GM10847 (cell line): ENCODE measurements around the gene SLC17A7.

Experiments used
- POLR2A ChIP-seq: IDR thresholded peaks from 2 replicates; pipeline ENCODE4 v1.6.1; 2011; ENCODE audit not compliant: insufficient read length; ENCODE audit errors: extremely low read depth

SLC17A7 gene

GRCh38 chr19:49437231-49437630 lies 4.1 kb downstream of the SLC17A7 start:
- TF ChIP-seq POLR2A: no peak

GRCh38 chr19:49436381-49437017 lies 4.8 kb downstream of the SLC17A7 start:
- TF ChIP-seq POLR2A: no peak

DNA sequence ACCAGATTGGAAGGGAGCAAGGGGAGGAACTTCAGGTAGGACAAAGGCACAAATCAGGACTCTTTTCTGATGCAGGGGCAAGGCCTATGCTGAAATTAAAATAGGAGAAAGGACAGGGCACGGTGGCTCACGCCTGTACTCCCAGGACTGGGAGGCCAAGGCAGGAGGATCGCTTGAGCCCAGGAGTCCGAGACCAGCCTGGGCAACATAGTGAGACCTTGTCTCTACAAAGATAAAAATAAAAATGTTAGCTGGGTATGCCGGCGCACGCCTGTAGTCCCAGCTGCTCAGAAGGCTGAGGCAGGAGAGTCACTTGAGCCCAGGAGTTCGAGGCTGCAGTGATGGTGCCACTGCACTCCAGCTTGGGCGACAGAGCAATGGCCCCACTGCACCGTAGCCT lies 5.7 kb downstream of the SLC17A7 start:
- no peak for TF ChIP-seq POLR2A

GRCh38 chr19:49434907-49435583 lies 6.3 kb downstream of the SLC17A7 start:
- no peak for TF ChIP-seq POLR2A

DNA sequence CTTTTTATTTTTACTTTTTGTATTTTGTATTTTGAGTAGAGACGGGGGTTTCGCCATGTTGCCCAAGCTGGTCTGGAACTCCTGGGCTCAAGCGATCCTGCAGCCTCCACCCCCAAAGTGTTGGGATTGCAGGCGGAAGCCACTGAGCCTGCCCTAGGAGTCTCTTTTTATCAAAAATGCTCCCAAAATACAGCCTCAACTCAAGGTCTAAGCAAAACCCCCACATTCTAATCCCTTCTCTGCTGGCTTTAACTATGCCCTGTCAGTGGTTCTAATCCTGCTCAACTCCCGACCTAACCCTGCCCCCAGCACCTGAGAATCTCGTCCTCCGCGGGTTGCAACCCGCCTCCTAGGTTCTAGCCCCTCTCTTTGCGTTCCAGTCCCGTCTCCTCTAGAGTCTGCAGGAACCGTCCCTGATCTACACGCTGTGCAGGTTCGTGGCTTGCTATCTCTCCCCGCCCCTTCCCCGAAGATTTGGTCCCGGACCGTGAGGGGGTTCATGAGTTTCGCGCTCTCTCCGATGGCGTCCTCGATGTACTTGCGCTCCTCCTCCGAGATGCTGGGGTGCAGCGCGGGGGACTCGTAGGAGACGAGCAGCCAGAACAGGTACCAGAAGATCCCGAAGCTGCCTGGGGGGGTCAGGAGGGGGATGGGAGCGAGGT lies 8.0 kb downstream of the SLC17A7 start:
- no peak for TF ChIP-seq POLR2A

- no peak for TF ChIP-seq POLR2A
Measured at GRCh38 chr19:49432141-49433073, 8.9 kb downstream of the SLC17A7 start.

DNA sequence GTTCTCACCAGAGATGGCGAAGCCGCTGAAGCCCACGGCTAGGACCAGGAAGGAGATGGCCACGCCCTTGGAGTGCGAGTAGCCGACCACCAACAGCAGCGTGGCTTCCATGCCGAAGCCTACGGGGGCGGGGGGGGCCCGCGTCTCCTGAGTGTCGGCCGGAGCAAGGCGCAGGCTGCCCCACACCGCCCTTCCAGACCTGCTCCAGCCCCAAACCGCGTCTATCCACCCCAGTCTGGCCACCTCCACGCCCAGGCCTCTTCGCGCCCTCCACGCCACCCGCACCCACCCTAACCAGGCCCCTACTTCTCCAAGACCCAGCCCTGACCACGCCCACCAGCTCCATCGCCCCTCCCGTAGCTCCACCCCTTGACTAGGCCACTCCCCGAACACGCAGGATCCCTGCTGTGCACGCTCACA lies 10.0 kb downstream of the SLC17A7 start:
- no peak for TF ChIP-seq POLR2A

DNA sequence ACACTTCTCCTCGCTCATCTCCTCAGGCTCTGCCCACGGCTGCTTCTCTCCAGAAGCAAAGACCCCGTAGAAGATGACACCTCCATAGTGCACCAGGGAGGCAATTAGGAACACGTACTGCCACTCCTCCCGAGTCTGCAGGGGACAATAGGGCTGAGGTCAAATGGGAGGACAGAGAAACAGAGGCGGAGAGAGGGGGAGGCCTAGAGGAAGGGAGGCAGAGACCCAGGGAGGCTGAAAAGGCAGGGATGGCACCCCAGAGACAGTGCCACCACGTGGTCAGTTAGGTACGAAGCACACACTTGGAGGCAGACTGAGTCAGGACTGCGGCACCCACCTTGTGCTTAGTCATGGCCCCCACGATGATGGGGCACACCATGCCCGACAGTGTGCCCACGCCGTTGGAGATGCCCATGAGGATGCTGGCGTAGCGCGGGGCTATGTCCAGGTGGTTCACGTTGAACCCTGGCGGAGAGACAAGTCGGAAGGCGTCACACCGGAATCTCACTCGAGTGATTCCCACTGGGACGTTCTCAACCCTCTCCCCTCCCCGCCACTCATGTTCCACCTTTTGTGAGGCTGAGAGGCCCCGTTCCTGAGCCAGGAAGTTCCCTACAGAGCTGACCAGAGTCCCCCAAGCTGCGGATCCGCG lies 10.5 kb downstream of the SLC17A7 start:
- no peak for TF ChIP-seq POLR2A

- no peak for TF ChIP-seq POLR2A
Measured at GRCh38 chr19:49430172-49430677, 11.1 kb downstream of the SLC17A7 start.

DNA sequence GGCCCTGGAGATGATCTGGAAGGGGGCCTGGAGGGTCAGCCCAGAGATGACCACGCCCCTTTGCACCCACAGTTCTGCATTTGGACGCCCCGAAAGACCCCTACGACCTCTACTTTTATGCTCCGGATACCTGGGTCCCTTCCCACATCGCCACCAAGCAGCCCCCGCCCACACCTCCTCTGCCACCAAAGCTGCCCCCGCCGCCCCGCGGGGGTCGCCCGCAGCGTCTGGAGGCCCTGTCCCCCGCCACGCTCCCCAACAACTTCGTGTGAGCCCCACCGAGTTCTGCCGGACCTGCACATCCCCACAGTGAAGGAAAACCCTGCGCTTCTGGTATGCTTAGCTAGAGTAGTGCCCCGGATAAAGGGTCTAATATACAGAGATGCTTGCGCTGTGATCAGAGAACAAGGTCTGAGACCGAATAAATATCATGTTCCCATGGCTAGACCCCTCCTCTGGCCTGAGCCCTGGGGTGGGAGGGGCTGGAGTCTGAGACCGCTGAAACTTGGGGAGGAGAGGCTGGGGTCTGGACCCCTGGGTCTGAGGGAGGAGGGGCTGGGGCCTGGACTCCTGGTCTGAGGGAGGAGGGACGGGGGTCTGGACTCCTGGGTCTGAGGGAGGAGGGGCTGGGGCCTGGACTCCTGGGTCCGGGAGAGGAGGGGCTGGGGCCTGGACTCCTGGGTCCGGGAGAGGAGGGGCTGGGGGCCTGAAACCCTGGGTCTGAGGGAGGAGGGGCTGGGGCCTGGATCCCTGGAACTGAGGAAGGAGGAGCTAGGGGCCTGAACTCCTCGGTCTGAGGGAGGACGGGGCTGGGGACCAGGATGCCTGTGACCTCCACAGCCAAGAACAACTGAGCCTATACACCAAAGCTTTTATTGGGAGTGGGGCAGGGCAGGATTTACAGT lies 12.5 kb downstream of the SLC17A7 start:
- no peak for TF ChIP-seq POLR2A

- no peak for TF ChIP-seq POLR2A
Measured at GRCh38 chr19:49427855-49428546, 13.3 kb downstream of the SLC17A7 start.

- no peak for TF ChIP-seq POLR2A
Measured at GRCh38 chr19:49427339-49427738, 14.0 kb downstream of the SLC17A7 start.

DNA sequence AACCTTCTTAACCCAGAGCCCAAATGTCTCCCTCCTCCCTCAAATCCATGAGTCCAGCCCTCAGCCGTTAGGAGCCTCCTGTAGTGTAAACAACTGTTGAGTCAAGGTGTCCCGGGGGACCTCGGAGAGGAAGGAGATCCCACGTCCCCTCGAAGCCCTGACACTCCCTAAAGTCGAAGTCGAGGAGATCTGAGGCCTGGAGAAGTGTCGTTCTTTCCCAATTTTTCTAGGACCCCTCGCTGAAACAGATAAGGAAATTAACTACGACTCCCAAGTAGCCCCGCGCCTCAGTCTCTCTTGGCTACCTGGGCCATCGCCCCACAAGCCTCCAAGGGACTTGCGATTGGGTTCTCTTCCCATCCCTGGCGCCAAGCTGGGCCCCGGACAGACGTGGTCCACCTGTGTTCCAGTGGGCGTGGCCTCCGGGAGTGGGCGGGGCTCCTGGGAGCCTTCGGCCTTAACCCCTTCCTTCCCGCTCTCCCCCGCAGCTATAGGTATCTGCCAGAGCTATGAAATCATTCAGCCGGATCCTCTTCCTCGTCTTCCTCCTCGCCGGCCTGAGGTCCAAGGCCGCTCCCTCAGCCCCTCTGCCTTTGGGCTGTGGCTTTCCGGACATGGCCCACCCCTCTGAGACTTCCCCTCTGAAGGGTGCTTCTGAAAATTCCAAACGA lies 15.3 kb downstream of the SLC17A7 start:
- no peak for TF ChIP-seq POLR2A

DNA sequence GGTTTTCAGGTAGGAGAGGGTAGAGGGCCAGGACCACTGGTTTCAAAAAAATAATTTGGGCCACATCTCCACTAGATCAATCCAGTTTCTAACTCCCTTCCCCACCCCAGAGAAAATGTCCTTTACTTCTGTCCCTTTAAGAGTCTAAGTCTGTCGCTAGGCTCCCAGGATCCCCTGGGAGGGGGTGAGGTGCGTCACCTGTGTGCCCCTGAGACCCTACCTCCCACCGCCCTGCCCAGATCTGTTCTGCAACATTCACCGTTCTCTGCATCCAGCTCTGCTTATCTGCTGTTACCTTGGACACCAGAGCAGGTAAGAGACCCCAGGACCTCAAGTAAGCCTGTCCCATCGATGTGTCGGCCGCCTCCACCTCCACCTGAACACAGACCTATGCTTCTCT lies 16.1 kb downstream of the SLC17A7 start, which contains the start of gene GFY:
Gene GFY, plus strand, starts transcription at position 211 of the 400 bp plus-strand sequence. CDS start 1,043 bp downstream, outside the sequence.
- no peak for TF ChIP-seq POLR2A
